Sigmoid colon (tissue), 4 donors: ENCODE measurements around the gene ATG4A.

Experiments
- POLR2A ChIP-seq, 2 donors: fragments of 450-650 bp; IDR thresholded peaks; one replicate each; pipeline ENCODE4 v1.6.1; 2016; ENCODE audit warnings: antibody characterized with exemption in 2 of 2, mild to moderate bottlenecking in 2 of 2, moderate library complexity in 2 of 2
- POLR2AphosphoS5 ChIP-seq, 4 donors: sonication (generic); formaldehyde crosslinking; IDR thresholded peaks; one replicate each; pipeline ENCODE4 v1.6.1; 2017; ENCODE audit warnings: antibody characterized with exemption in 4 of 4
- TF ChIP-seq, protein P1 (sequence below), 4 experiments: fragments of 450-650 bp in 3 of 4; fragments of 200-600 bp in 1 of 4; IDR thresholded peaks; one replicate each; pipeline ENCODE4 v1.5.1; 2016 to 2019; ENCODE audit warnings: antibody characterized with exemption in 4 of 4, mild to moderate bottlenecking in 3 of 4, moderate library complexity in 2 of 4

DNA sequence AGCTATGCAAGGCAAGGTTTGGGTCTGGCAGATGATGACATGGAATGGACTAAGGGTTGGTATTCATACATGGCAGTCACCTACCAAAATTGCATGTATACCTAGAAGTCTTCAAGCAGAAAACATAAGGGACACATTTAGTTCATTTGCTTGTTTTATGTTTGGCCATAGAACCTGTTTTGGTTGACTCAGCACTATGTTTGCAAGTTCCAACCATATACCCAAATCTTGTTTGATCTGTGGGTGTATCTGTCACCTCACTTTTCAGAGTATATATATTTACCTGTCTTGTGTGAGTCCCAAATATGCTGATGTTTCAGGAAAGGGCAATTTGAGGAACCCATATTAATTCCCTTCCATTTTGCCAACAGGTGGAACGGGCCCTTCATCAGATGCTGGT, 39.3 kb downstream of the ATG4A start:
- TF ChIP-seq POLR2A (IDR thresholded peaks at IDR 0.05), result no peak
- TF ChIP-seq, protein P1, sequence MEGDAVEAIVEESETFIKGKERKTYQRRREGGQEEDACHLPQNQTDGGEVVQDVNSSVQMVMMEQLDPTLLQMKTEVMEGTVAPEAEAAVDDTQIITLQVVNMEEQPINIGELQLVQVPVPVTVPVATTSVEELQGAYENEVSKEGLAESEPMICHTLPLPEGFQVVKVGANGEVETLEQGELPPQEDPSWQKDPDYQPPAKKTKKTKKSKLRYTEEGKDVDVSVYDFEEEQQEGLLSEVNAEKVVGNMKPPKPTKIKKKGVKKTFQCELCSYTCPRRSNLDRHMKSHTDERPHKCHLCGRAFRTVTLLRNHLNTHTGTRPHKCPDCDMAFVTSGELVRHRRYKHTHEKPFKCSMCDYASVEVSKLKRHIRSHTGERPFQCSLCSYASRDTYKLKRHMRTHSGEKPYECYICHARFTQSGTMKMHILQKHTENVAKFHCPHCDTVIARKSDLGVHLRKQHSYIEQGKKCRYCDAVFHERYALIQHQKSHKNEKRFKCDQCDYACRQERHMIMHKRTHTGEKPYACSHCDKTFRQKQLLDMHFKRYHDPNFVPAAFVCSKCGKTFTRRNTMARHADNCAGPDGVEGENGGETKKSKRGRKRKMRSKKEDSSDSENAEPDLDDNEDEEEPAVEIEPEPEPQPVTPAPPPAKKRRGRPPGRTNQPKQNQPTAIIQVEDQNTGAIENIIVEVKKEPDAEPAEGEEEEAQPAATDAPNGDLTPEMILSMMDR (IDR thresholded peaks at IDR 0.05), result no peak
- TF ChIP-seq POLR2AphosphoS5 (IDR thresholded peaks at IDR 0.05), result no peak
